Neural cell (in vitro differentiated cells): ENCODE results near the gene MYO1D. TPM values are rescaled to one million over a fixed set of nuclear protein-coding genes. Genes with fewer than 3 reads are reported as not detected.

Experiments
- H2AFZ ChIP-seq: fragments of 200-600, 300-800 bp; sonication (generic), shearing (Covaris generic); 2 replicates; pipeline ENCODE4 v1.6.0; 2014; ENCODE audit warnings: low read depth, mild to moderate bottlenecking, antibody characterized with exemption, low read length, moderate library complexity
- H3F3A ChIP-seq: fragments of 200-600 bp; shearing (Covaris generic); 2 replicates; pipeline ENCODE4 v1.6.1; 2016; ENCODE audit warnings: mild to moderate bottlenecking, moderate library complexity, mixed read lengths, antibody characterized with exemption, low read length; ENCODE audit not compliant: insufficient read depth, poor library complexity, severe bottlenecking
- H3K27ac ChIP-seq: fragments of 200-600, 300-800 bp; sonication (generic), shearing (Covaris generic); 2 replicates; pipeline ENCODE4 v1.5.1; 2014; ENCODE audit warnings: mild to moderate bottlenecking, low read length, moderate library complexity
- H3K27me3 ChIP-seq: fragments of 300-800, 200-600 bp; sonication (generic), shearing (Covaris generic); 2 replicates; pipeline ENCODE4 v1.6.0; 2014; ENCODE audit warnings: mild to moderate bottlenecking, low read depth, low read length, moderate library complexity; ENCODE audit not compliant: insufficient read depth
- H3K36me3 ChIP-seq: fragments of 300-800, 200-600 bp; sonication (generic), shearing (Covaris generic); 2 replicates; pipeline ENCODE4 v1.5.1; 2014; ENCODE audit warnings: mild to moderate bottlenecking, antibody characterized with exemption, low read length, moderate library complexity; ENCODE audit not compliant: insufficient read depth
- H3K4me2 ChIP-seq: fragments of 300-800, 200-600 bp; sonication (generic), shearing (Covaris generic); 2 replicates; pipeline ENCODE4 v1.6.0; 2014; ENCODE audit warnings: mild to moderate bottlenecking, low read length
- H3K4me3 ChIP-seq: fragments of 300-800, 200-600 bp; sonication (generic), shearing (Covaris generic); 2 replicates; pipeline ENCODE4 v1.5.1; 2014; ENCODE audit warnings: mild to moderate bottlenecking, low read length, moderate library complexity
- H3K79me2 ChIP-seq: fragments of 200-600 bp; shearing (Covaris generic); replicated peaks from 2 replicates; pipeline ENCODE4 v1.6.0; 2014; ENCODE audit warnings: mild to moderate bottlenecking, low read length, moderate library complexity; ENCODE audit not compliant: insufficient read depth
- H3K9ac ChIP-seq: fragments of 300-800, 200-600 bp; sonication (generic), shearing (Covaris generic); 2 replicates; pipeline ENCODE4 v1.6.1; 2016; ENCODE audit warnings: mild to moderate bottlenecking, low read length, mixed read lengths
- H3K9me2 ChIP-seq: fragments of 200-600 bp; shearing (Covaris generic); 2 replicates; pipeline ENCODE4 v1.6.1; 2016; ENCODE audit warnings: mild to moderate bottlenecking, low read length, mixed read lengths; ENCODE audit not compliant: insufficient read depth
- H3K9me3 ChIP-seq: fragments of 200-600, 300-800 bp; sonication (generic), shearing (Covaris generic); 2 replicates; pipeline ENCODE4 v1.6.1; 2016; ENCODE audit warnings: mild to moderate bottlenecking, mixed run types, low read length, moderate library complexity, mixed read lengths
- H4K20me1 ChIP-seq: fragments of 200-600 bp; shearing (Covaris generic); 2 replicates; pipeline ENCODE4 v1.6.1; 2016; ENCODE audit warnings: mild to moderate bottlenecking, mixed run types; ENCODE audit not compliant: insufficient read depth
- EP300 ChIP-seq: fragments of 450-650 bp; conservative IDR thresholded peaks from 2 replicates; pipeline ENCODE4 v1.6.1; 2014; ENCODE audit warnings: antibody characterized with exemption, mild to moderate bottlenecking, moderate library complexity; ENCODE audit not compliant: poor library complexity, severe bottlenecking
- EZH2 ChIP-seq: fragments of 200-600, 300-800 bp; shearing (Covaris generic), sonication (generic); IDR thresholded peaks from 2 replicates; pipeline ENCODE4 v1.6.1; 2014; ENCODE audit warnings: antibody characterized with exemption, low read length, borderline replicate concordance, mild to moderate bottlenecking; ENCODE audit not compliant: insufficient read depth, poor library complexity, severe bottlenecking
- MXI1 ChIP-seq: fragments of 450-650 bp; conservative IDR thresholded peaks from 2 replicates; pipeline ENCODE4 v1.6.1; 2014; ENCODE audit warnings: antibody characterized with exemption, mild to moderate bottlenecking; ENCODE audit not compliant: poor library complexity, severe bottlenecking
- POLR2AphosphoS5 ChIP-seq: IDR thresholded peaks from 2 replicates; pipeline ENCODE4 v1.6.1; 2012
- RAD21 ChIP-seq: fragments of 450-650 bp; conservative IDR thresholded peaks from 2 replicates; pipeline ENCODE4 v1.6.1; 2014; ENCODE audit warnings: antibody characterized with exemption, mild to moderate bottlenecking, moderate library complexity
- REST ChIP-seq: IDR thresholded peaks from 2 replicates; pipeline ENCODE4 v1.6.1; 2012; ENCODE audit warnings: borderline replicate concordance
- SMC3 ChIP-seq: fragments of 450-650 bp; conservative IDR thresholded peaks from 2 replicates; pipeline ENCODE4 v1.6.1; 2014; ENCODE audit warnings: antibody characterized with exemption, mild to moderate bottlenecking, moderate library complexity; ENCODE audit not compliant: poor library complexity
- TAF1 ChIP-seq: IDR thresholded peaks from 2 replicates; pipeline ENCODE4 v1.6.1; 2012; ENCODE audit warnings: low read depth
- polyA plus RNA-seq: library from polyadenylated mRNA; depleted of rRNA; stranded (reverse); fragments of >200 nt; gene quantifications from 2 replicates; pipeline ENCODE4 v1.2.3, GENCODE V29; 2014
- TF ChIP-seq, protein P1 (sequence below): fragments of 450-650 bp; IDR thresholded peaks from 2 replicates; pipeline ENCODE4 v1.5.1; 2014; ENCODE audit warnings: antibody characterized with exemption, mild to moderate bottlenecking, moderate library complexity; ENCODE audit not compliant: poor library complexity, severe bottlenecking

Gene MYO1D
- polyA plus RNA-seq, 1 donor from 2014 or later = 10.7 TPM

- H3K9me3 ChIP-seq = no peaks in the 10 kb centered on the region
- H3K9me2 ChIP-seq = no peaks in the 10 kb centered on the region
- H3K27me3 ChIP-seq = no peaks in the 10 kb centered on the region
- no peak overlapping the region for H3K4me3 ChIP-seq
- no peak overlapping the region for H3K4me2 ChIP-seq
- H3K36me3 ChIP-seq = no peaks in the 10 kb centered on the region
- no peak for TF ChIP-seq POLR2AphosphoS5
- TF ChIP-seq SMC3 = no peak
- no peak for TF ChIP-seq EP300
- TF ChIP-seq REST = no peak
- TF ChIP-seq EZH2 = no peak
- no peak for TF ChIP-seq TAF1
- TF ChIP-seq RAD21 = no peak
- TF ChIP-seq, protein P1, sequence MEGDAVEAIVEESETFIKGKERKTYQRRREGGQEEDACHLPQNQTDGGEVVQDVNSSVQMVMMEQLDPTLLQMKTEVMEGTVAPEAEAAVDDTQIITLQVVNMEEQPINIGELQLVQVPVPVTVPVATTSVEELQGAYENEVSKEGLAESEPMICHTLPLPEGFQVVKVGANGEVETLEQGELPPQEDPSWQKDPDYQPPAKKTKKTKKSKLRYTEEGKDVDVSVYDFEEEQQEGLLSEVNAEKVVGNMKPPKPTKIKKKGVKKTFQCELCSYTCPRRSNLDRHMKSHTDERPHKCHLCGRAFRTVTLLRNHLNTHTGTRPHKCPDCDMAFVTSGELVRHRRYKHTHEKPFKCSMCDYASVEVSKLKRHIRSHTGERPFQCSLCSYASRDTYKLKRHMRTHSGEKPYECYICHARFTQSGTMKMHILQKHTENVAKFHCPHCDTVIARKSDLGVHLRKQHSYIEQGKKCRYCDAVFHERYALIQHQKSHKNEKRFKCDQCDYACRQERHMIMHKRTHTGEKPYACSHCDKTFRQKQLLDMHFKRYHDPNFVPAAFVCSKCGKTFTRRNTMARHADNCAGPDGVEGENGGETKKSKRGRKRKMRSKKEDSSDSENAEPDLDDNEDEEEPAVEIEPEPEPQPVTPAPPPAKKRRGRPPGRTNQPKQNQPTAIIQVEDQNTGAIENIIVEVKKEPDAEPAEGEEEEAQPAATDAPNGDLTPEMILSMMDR = no peak
- TF ChIP-seq MXI1 = no peak
- no peak overlapping the region for H3K27ac ChIP-seq
- no peak overlapping the region for H2AFZ ChIP-seq
- no peaks in the 10 kb centered on the region for H4K20me1 ChIP-seq
- peaks cover 5% of the 10 kb centered on the region for H3F3A ChIP-seq
- no peak overlapping the region for H3K9ac ChIP-seq
- no peaks in the 10 kb centered on the region for H3K79me2 ChIP-seq
Measured at GRCh38 chr17:32631341-32632096, 245.4 kb downstream of the MYO1D start.

DNA sequence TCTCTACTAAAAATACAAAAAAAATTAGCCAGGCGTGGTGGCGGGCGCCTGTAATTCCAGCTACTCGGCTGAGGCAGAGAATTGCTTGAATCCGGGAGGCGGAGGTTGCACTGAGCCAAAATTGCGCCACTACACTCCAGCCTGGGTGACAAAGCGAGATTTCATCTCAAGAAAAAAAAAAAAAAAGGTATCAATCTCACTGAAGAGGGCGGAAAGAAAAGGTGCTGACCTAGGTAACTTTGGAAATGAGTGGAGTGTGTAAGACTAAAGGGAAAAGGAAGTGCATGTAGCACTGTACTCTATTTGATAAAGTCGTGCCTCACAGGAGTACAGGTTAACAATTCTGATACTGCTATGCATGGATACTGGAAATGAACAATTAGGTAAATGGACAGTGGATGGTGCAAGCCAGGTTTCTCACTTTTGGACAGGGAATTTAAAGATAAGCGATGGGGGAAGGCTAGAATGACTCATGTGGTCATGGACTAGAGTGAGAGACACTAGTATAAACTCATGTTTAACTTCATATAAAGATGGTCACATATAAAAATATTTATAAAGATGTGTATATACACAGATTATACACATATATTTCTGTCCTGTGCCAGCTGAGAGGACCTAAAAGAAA, 247.2 kb downstream of the MYO1D start:
- Histone ChIP-seq H3K4me3 (no peak overlapping the region), H3K9me2 (no peaks in the 10 kb centered on the region), H3K27me3 (no peaks in the 10 kb centered on the region), H3K79me2 (no peaks in the 10 kb centered on the region), H3K9me3 (no peaks in the 10 kb centered on the region), H4K20me1 (no peaks in the 10 kb centered on the region), H3K27ac (no peak overlapping the region), H3K36me3 (no peaks in the 10 kb centered on the region), H3F3A (peaks cover 10% of the 10 kb centered on the region), H2AFZ (no peak overlapping the region), H3K4me2 (no peak overlapping the region), H3K9ac (no peak overlapping the region)
- no peak for TF ChIP-seq REST
- no peak for TF ChIP-seq EZH2
- no peak for TF ChIP-seq TAF1
- no peak for TF ChIP-seq EP300
- TF ChIP-seq MXI1 = no peak
- TF ChIP-seq RAD21 = no peak
- TF ChIP-seq POLR2AphosphoS5 = no peak
- no peak for TF ChIP-seq SMC3
